Measurements from ENCODE around the gene PLCB1.

PLCB1 gene

DNA sequence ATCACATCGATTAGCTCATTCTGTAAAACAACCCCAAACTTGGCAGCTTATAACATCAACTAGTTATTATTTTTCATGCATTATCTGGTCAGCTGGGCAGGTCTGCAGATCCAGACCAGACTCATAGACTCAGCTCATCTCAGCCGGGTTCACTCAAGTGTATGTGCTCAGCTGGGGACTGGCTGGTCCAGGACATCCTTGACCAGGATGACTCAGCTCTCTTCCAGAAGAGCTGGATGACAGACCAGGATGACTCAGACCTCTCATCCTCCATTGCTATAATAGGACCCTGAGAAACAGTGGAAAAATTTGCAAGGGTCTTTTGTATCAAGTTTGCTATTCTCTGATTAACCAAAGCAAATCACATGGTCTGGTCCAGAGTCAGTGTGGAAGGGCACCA lies 624.3 kb downstream of the PLCB1 start:
- no peak for DNase-seq

- DNase-seq = no peak
Observed at GRCh38 chr20:8757146-8757545, 625.1 kb downstream of the PLCB1 start.

DNA sequence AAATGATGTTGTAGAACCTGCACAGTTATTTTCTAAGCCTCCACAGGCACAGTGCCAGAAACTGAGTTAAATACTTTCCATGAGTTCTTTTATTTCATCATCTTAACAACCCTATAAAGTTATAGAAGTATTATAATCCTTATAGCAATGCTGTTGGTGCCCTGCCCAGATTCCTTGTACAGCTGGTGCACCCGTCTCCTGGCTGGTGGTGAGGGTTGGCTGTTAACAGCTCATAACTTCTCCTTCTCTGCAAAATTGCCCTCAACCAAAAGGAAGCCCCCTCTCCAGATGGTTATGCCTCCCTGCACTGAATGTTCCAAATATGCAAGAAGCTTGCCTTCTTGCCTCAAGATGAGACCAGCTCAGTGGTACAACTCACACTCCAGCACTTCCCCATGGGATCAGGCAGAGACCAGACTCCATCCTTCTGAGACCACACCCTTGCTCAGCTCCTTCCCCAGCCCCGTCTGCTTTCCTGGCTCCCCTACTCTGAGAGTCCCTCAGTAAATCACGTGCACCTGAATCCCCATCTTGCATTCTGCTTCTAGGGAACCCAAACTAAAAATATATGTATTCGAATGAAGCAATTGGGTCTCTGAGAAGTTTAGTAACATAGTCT lies 632.4 kb downstream of the PLCB1 start:
- DNase-seq = no peak

GRCh38 chr20:8766868-8767390 lies 634.9 kb downstream of the PLCB1 start:
- DNase-seq = no peak

DNA sequence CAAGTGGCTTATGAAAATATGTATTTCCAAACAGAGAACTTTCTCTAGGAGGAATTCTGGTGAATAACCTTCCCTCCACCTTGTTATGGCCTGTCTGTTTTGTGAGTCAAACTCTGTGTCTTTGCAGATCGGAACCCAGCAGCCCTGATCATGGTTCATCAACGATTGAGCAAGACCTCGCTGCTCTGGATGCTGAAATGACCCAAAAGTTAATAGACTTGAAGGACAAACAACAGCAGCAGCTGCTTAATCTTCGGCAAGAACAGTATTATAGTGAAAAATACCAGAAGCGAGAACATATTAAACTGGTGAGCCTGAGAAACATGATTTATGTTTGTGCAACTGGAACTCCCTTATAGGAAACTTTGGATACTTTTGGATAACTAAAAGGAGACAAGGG lies 642.3 kb downstream of the PLCB1 start:
- DNase-seq = no peak

GRCh38 chr20:8777911-8778310 lies 645.8 kb downstream of the PLCB1 start:
- no peak for DNase-seq

DNA sequence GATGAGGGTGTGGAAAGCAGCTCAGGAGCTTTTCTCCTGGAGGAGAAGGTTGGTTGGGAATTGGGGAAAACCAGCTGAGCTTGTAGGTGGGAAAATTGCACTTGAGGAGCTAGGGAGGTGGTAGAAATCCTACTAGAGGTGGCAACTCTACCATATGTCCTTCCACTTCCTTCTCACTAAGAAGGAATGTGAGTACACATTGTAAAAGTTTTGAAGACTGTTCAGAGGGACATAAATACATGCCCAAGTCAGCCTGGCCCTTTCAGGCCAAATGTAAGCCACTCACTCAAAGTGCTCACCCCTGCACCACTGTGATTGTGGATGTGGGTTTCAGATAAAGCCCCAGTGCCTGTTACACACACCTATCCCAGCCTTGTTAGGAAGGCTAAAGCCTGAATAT lies 646.3 kb downstream of the PLCB1 start:
- DNase-seq = no peak

GRCh38 chr20:8780915-8781314 lies 648.8 kb downstream of the PLCB1 start:
- DNase-seq = no peak

DNA sequence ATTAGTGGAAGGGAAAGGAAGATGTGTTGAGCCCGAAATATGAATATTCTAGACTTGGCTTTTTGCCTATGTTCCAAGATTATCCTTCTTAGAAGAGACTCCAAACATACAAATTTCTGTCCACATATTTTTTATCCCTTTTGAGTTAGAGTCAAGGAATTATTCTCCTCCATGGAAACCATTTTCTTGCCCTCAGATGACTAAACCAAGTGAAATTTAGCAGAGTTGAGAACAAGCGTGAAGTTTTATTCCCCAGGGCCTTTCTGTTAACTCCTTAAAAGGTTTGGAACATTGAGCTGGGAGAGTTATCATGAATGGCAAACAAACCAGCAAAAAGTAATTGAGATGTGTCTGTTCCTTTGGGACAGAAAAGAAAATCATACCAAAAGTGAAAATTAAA lies 650.7 kb downstream of the PLCB1 start:
- no peak for DNase-seq

- no peak for DNase-seq
Observed at GRCh38 chr20:8783734-8784133, 651.7 kb downstream of the PLCB1 start.

DNA sequence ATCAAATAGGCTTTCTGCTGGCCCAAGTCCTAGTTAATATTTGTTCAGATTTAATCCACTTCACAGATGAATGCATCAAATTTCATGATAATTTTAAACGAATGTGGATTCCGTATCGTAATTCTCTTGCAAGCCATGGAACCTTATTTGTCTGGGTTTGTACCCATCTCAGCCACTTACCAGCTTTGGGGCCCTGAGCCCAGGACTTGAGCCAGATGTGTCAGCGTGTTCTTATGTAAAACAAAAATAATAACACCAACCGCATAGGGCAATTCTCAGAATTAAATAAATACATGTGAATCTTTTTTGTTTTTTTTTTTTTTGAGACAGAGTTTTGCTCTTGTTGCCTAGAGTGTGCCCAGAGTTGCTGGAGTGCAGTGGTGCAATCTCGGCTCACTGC lies 654.3 kb downstream of the PLCB1 start:
- DNase-seq = no peak

- DNase-seq = no peak
Observed at GRCh38 chr20:8787090-8787489, 655.0 kb downstream of the PLCB1 start.

DNA sequence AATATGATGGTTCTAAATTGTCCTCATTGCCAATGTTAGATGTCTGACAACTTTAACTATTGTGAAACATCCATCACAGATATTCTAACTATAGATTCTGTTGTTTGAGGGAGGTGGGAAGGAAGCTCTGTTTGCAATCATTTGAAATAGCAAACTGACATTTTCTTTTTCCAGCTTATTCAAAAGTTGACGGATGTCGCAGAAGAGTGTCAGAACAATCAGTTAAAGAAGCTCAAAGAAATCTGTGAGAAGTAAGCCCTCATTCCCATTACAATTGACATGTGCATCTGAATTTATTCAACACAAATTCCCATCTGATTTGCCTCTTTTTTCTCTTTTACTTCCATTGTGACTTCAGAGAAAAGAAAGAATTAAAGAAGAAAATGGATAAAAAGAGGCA lies 656.2 kb downstream of the PLCB1 start:
- DNase-seq = no peak

DNA sequence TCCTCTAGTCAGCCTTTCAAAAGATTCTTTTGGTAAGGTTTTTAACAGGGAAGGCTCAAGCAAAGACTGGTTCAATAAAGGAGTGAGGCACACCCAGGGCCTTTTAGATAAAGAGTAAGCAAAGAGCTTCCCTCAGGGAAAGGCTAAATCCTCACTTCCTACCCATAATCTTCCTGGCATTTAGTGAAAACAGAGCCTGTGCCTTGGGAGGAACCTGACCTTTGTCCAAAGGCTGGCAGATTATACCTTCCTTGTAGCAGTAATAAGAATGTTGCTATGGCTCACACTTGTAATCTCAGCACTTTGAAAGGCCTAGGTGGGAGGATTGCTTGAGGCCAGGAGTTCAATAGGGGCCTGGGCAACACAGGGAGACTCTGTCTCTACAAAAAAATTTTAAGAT lies 656.8 kb downstream of the PLCB1 start:
- no peak for DNase-seq

GRCh38 chr20:8790442-8791074 lies 658.5 kb downstream of the PLCB1 start:
- DNase-seq = no peak

- no peak for DNase-seq
Observed at GRCh38 chr20:8795404-8795803, 663.3 kb downstream of the PLCB1 start.

DNA sequence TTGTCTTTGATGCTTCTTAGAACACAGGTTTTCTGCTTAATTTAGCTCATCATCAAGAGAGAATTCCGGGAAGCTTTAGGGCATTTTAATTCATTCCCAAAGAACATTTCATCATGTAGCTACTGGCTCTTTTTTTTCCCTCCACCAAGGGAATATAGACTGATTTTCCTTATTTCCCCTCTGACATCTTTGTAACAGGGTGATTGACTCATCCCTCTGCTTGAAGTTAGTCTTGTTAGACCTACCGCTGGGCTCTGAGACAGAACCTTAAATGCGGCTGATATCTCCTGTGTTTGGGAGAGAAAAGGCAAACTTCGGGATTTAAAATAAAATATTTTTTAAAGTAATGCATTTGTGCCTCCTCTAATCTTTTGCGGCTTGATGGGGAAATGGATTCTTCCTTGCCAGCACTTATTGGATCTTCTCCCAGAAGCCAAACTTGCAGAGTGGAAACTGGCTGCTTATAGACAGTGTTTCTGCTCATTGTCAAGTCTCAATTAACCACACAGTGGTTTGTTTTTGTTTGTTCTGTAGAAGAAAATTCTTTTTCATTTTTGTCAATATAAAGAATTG lies 664.1 kb downstream of the PLCB1 start:
- no peak for DNase-seq

DNA sequence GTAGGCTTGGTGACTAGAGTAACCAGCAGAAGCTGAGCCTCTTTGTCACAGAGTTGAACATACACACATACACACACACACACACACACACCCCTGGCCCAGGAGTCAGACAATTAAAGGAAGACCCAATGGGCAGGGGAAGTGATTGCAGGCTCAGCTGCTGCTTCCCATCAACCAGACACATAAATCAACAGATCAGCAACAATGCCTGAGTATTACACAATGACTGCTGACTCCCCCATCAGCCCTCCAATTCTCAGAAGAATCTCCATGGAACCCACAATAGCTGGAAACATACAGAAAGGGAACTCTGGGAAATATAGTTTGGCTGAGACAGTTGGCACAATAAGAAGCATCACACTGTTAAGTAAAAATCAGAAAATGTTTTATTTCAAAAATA lies 666.4 kb downstream of the PLCB1 start:
- no peak for DNase-seq

- no peak for DNase-seq
Observed at GRCh38 chr20:8800089-8800488, 668.0 kb downstream of the PLCB1 start.

DNA sequence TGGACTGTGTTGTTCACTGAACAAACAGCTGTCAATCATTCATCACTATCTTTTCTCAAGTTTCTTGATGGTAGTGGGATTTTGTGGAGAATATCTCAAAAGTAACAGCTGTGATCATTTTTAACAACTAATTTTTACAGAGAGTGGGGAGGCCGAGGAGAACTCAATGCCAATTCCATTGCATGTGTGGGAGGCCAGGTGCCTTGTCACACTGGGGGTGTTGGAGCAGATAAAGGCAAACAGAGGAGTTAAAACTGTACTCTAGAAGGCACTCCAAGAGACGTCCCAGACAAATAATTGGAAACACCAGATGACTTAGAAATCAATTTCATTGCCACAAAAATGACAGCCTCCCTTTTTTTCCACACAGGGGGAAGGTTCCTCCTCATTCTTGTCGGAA lies 669.6 kb downstream of the PLCB1 start:
- no peak for DNase-seq

- no peak for DNase-seq
Observed at GRCh38 chr20:8803065-8803464, 671.0 kb downstream of the PLCB1 start.

DNA sequence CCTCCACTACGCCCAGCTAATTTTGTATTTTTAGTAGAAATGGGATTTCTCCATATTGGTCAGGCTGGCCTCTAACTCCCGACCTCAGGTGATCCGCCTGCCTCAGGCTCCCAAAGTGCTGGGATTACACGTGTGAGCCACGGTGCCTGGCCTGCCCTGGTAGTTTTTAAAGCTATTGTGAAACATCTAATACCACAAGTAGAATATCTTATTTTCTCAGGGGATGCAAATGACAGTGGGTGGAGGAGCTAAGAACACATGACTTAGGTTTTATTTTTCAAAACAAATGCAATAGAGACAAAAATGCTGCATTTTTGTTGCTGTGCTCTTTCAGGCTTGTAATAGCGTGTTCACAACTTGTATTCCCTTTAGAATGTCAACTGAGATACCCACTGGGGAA lies 671.9 kb downstream of the PLCB1 start:
- DNase-seq = no peak

GRCh38 chr20:8805737-8806442 lies 673.8 kb downstream of the PLCB1 start:
- no peak for DNase-seq
